ENCODE data around the gene RIPOR2. TPM values are rescaled to one million over a fixed set of nuclear protein-coding genes. Genes with fewer than 3 reads are reported as not detected.

Gene RIPOR2
- total and polyA plus RNA-seq, 2 of the 13 experiments (the other 11 are each of a cell fraction or from before 2014, with no cell fraction given): 0.02 to 0.05 TPM

DNA sequence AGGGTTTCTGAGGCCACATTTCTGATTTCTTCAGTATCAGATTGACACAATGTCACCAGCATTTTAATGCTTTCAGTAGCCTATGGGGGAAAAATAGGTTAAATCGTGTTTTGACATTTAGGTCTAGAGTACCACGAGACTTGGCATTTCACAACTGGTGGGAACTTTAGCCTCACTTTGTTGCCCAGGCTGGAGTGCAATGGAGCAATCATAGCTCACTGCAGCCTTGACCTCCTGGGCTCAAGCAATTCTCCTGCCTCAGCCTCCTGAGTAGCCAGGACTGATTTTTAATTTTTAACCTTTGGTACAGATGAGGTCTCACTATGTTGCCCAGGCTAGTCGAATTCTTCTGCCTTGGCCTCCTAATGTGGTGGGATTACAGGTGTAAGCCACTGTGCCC is 126.0 kb downstream of the RIPOR2 start (continued):
- no peak for TF ChIP-seq SOX13 (IDR thresholded peaks at IDR 0.05)
- TF ChIP-seq SOX13 (CRISPR knock-in tag; conservative IDR thresholded peaks at IDR 0.05 in 1 of 2, IDR thresholded peaks at IDR 0.05 in 1 of 2): peak in 1 of 2 experiments; percentile 66; a peak in 1 of 4 replicates
- TF ChIP-seq RAD21 (CRISPR knock-in tag; IDR thresholded peaks at IDR 0.05): peak; percentile 16; the same call in 1 of the 2 replicates
- no peak for TF ChIP-seq MYNN (CRISPR knock-in tag; IDR thresholded peaks at IDR 0.05; ENCODE audit: low read depth)
- TF ChIP-seq, protein P1, sequence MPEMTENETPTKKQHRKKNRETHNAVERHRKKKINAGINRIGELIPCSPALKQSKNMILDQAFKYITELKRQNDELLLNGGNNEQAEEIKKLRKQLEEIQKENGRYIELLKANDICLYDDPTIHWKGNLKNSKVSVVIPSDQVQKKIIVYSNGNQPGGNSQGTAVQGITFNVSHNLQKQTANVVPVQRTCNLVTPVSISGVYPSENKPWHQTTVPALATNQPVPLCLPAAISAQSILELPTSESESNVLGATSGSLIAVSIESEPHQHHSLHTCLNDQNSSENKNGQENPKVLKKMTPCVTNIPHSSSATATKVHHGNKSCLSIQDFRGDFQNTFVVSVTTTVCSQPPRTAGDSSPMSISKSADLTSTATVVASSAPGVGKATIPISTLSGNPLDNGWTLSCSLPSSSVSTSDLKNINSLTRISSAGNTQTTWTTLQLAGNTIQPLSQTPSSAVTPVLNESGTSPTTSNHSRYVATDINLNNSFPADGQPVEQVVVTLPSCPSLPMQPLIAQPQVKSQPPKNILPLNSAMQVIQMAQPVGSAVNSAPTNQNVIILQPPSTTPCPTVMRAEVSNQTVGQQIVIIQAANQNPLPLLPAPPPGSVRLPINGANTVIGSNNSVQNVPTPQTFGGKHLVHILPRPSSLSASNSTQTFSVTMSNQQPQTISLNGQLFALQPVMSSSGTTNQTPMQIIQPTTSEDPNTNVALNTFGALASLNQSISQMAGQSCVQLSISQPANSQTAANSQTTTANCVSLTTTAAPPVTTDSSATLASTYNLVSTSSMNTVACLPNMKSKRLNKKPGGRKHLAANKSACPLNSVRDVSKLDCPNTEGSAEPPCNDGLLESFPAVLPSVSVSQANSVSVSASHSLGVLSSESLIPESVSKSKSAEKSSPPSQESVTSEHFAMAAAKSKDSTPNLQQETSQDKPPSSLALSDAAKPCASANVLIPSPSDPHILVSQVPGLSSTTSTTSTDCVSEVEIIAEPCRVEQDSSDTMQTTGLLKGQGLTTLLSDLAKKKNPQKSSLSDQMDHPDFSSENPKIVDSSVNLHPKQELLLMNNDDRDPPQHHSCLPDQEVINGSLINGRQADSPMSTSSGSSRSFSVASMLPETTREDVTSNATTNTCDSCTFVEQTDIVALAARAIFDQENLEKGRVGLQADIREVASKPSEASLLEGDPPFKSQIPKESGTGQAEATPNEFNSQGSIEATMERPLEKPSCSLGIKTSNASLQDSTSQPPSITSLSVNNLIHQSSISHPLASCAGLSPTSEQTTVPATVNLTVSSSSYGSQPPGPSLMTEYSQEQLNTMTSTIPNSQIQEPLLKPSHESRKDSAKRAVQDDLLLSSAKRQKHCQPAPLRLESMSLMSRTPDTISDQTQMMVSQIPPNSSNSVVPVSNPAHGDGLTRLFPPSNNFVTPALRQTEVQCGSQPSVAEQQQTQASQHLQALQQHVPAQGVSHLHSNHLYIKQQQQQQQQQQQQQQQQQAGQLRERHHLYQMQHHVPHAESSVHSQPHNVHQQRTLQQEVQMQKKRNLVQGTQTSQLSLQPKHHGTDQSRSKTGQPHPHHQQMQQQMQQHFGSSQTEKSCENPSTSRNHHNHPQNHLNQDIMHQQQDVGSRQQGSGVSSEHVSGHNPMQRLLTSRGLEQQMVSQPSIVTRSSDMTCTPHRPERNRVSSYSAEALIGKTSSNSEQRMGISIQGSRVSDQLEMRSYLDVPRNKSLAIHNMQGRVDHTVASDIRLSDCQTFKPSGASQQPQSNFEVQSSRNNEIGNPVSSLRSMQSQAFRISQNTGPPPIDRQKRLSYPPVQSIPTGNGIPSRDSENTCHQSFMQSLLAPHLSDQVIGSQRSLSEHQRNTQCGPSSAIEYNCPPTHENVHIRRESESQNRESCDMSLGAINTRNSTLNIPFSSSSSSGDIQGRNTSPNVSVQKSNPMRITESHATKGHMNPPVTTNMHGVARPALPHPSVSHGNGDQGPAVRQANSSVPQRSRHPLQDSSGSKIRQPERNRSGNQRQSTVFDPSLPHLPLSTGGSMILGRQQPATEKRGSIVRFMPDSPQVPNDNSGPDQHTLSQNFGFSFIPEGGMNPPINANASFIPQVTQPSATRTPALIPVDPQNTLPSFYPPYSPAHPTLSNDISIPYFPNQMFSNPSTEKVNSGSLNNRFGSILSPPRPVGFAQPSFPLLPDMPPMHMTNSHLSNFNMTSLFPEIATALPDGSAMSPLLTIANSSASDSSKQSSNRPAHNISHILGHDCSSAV (CRISPR knock-in tag; IDR thresholded peaks at IDR 0.05; ENCODE audit: borderline replicate concordance): no peak
- no peak for TF ChIP-seq KLF15 (CRISPR knock-in tag; IDR thresholded peaks at IDR 0.05; ENCODE audit: borderline replicate concordance)
- TF ChIP-seq MED1 (CRISPR knock-in tag; IDR thresholded peaks at IDR 0.05): peak; percentile 85
- TF ChIP-seq, protein P2, sequence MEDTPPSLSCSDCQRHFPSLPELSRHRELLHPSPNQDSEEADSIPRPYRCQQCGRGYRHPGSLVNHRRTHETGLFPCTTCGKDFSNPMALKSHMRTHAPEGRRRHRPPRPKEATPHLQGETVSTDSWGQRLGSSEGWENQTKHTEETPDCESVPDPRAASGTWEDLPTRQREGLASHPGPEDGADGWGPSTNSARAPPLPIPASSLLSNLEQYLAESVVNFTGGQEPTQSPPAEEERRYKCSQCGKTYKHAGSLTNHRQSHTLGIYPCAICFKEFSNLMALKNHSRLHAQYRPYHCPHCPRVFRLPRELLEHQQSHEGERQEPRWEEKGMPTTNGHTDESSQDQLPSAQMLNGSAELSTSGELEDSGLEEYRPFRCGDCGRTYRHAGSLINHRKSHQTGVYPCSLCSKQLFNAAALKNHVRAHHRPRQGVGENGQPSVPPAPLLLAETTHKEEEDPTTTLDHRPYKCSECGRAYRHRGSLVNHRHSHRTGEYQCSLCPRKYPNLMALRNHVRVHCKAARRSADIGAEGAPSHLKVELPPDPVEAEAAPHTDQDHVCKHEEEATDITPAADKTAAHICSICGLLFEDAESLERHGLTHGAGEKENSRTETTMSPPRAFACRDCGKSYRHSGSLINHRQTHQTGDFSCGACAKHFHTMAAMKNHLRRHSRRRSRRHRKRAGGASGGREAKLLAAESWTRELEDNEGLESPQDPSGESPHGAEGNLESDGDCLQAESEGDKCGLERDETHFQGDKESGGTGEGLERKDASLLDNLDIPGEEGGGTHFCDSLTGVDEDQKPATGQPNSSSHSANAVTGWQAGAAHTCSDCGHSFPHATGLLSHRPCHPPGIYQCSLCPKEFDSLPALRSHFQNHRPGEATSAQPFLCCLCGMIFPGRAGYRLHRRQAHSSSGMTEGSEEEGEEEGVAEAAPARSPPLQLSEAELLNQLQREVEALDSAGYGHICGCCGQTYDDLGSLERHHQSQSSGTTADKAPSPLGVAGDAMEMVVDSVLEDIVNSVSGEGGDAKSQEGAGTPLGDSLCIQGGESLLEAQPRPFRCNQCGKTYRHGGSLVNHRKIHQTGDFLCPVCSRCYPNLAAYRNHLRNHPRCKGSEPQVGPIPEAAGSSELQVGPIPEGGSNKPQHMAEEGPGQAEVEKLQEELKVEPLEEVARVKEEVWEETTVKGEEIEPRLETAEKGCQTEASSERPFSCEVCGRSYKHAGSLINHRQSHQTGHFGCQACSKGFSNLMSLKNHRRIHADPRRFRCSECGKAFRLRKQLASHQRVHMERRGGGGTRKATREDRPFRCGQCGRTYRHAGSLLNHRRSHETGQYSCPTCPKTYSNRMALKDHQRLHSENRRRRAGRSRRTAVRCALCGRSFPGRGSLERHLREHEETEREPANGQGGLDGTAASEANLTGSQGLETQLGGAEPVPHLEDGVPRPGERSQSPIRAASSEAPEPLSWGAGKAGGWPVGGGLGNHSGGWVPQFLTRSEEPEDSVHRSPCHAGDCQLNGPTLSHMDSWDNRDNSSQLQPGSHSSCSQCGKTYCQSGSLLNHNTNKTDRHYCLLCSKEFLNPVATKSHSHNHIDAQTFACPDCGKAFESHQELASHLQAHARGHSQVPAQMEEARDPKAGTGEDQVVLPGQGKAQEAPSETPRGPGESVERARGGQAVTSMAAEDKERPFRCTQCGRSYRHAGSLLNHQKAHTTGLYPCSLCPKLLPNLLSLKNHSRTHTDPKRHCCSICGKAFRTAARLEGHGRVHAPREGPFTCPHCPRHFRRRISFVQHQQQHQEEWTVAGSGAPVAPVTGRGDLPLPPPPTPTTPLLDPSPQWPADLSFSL (CRISPR knock-in tag; IDR thresholded peaks at IDR 0.05): no peak
- TF ChIP-seq, protein P3, sequence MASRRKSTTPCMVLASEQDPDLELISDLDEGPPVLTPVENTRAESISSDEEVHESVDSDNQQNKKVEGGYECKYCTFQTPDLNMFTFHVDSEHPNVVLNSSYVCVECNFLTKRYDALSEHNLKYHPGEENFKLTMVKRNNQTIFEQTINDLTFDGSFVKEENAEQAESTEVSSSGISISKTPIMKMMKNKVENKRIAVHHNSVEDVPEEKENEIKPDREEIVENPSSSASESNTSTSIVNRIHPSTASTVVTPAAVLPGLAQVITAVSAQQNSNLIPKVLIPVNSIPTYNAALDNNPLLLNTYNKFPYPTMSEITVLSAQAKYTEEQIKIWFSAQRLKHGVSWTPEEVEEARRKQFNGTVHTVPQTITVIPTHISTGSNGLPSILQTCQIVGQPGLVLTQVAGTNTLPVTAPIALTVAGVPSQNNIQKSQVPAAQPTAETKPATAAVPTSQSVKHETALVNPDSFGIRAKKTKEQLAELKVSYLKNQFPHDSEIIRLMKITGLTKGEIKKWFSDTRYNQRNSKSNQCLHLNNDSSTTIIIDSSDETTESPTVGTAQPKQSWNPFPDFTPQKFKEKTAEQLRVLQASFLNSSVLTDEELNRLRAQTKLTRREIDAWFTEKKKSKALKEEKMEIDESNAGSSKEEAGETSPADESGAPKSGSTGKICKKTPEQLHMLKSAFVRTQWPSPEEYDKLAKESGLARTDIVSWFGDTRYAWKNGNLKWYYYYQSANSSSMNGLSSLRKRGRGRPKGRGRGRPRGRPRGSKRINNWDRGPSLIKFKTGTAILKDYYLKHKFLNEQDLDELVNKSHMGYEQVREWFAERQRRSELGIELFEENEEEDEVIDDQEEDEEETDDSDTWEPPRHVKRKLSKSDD (CRISPR knock-in tag; IDR thresholded peaks at IDR 0.05; ENCODE audit: low read depth): peak; percentile 76
- TF ChIP-seq HMG20A (CRISPR knock-in tag; IDR thresholded peaks at IDR 0.05; ENCODE audit: borderline replicate concordance): peak; percentile 56; the same call in 1 of the 2 replicates
